ENCODE data around the gene EZH1.
A peak's percentile ranks its signal among the peaks of the same experiment; 100 is the strongest.

The EZH1 gene

DNA sequence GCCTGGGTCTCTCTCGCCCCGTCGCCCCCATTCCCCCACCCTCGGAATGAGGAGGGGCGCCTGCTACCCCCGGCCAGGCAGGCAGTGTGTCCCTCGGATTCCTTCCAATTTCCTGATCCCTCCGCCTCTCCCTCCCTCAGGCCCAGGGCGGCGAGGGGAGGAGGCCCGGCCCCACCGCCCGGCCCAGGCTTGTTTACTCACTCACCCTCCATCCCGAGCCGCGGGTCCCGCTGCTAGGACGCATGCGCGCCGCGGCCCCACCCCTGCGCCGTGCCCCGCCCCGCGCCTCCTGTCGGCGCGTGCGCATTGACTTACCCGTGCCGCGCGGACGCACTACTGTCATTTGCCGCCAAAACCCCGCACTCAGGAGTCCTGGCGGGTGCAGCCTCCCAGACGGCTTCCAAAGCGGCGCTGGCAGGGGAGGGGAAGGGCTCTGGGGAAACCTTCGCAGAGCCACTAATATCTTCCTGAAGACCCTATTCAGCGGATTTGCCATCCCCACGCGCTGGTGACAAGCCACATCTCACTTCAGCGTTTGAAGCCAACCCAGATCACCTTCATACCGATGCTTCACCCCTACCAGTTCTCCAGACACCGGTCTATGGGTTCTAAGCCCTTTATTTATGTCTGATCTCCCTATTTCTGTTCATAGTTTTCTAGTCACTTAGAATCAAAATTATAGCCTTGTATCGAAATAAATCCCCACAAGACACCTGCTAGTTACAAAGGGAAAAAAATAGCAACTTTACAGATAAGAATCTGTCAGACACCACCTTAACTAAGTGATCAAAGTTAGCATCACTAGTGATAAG is at the start of gene EZH1:
Gene EZH1, minus strand, starts transcription at position 235 of the 812 bp plus-strand sequence. CDS start 16,099 bp downstream, outside the sequence.
- peak; percentile 83 to 91 (median 89) for DNase-seq (ENCODE audit: low read depth in 3 of 3, low spot score in 1 of 3)

DNA sequence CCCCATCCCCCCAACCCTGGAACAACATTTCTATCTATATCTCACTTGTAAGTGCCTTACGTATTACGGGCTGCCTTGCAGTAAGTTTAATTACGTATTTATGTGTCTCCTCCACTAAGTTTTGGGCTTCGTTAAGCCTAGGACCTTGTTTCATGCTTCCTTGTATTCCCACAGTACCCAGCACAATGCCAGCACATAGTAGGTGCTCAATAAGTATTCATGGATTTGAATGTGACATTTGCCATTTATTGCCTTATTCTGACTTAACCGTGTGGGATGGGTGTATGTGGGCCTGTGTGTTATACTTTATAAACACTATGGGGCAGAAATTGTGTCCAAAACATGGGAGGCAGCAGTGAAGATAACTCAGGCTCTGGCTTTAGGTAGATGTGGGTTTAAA is 47.7 kb upstream of the EZH1 start:
- no peak for DNase-seq (ENCODE audit: low read depth in 3 of 3, low spot score in 1 of 3)

DNA sequence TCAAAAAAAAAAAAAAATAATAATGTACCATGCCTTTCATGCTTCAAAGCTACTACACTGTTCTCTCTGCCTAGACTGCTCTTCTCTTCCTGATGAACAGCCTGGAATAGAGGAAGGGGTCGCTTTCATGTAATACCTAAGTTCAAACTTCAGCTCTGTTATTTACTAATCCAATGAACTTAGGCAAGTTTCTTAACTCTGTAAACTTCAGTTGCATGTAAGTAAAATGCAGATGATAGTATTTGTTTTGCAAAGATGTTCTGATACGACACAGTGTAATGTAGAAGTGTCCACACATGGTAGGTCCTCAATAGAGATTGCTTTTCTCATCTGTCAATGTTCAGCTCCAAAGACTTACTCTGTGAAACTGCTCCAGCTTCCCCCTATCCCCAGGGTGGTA is 47.1 kb upstream of the EZH1 start:
- DNase-seq (ENCODE audit: low read depth in 3 of 3, low spot score in 1 of 3), result no peak

DNA sequence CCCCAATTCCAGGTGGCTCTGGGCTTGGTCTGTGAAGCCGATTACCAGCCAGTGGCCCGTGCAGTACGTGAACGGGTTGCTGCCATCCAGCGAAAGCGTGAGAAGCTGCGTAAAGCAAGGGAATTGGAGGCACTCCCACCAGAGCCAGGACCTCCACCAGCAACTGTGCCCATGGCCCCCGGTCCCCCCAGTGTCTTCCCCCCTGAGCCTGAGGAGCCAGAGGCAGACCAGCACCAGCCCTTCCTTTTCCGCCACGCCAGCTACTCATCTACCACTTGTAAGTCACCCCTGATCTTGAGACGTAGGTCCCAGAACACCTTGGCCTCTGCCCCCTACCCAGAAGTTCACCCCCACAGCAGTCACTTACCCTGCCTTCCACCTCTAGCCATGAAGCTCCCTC is 42.4 kb upstream of the EZH1 start:
- DNase-seq (ENCODE audit: low read depth in 3 of 3, low spot score in 1 of 3), result no peak

DNA sequence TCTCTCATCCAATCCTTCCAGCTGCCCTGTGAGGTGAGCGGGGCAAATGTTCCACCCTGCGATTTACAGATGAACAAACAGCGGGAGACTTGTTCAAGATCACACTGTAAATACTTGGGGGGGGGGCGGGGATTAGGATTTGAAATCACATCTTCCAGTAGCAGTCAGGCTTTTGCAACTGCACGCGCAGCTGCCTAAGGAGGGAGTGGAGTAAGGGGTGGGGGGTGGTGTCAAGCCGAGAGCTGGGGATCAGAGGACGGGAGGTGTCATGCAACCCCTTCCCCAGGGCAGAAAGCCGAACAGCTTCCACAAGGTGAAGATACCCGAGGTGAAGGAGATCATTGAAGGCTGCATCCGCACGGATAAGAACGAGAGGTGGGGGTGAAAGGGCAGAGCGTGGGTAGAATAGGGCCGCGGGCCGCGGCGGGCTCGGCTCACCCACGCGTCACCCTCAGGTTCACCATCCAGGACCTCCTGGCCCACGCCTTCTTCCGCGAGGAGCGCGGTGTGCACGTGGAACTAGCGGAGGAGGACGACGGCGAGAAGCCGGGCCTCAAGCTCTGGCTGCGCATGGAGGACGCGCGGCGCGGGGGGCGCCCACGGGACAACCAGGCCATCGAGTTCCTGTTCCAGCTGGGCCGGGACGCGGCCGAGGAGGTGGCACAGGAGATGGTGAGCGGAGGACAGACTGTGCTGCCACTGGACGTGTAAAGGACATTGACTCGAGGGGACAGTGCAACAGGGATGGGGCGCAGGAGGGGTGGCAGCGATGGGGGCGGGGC is 40.2 kb upstream of the EZH1 start:
- no peak for DNase-seq (ENCODE audit: low read depth in 3 of 3, low spot score in 1 of 3)

DNA sequence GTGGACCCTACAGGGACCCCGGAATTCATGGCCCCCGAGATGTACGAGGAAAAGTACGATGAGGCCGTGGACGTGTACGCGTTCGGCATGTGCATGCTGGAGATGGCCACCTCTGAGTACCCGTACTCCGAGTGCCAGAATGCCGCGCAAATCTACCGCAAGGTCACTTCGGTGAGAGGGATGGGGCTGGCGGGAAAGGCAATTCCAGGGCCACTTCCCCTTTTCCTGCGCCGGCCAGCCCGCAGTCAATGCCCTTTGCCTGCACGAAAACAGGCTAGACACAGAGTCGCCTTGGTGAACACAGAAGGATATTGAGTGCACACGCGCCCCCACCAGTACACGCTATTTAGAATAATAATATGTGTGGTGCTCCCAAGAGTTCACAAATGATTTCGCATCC is 39.6 kb upstream of the EZH1 start:
- no peak for DNase-seq (ENCODE audit: low read depth in 3 of 3, low spot score in 1 of 3)

DNA sequence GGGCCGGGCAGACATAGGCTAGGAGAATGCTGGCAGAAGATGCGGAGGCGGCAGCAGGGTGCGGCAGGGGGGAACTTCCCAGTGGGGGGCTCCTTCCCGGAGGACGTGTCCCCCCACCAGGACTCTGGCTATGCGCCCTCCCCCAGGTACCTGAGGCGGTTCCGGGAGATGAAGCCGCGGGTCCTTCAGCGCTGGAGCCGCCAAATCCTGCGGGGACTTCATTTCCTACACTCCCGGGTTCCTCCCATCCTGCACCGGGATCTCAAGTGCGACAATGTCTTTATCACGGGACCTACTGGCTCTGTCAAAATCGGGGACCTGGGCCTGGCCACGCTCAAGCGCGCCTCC is 38.9 kb upstream of the EZH1 start:
- DNase-seq (ENCODE audit: low read depth in 3 of 3, low spot score in 1 of 3), result no peak

DNA sequence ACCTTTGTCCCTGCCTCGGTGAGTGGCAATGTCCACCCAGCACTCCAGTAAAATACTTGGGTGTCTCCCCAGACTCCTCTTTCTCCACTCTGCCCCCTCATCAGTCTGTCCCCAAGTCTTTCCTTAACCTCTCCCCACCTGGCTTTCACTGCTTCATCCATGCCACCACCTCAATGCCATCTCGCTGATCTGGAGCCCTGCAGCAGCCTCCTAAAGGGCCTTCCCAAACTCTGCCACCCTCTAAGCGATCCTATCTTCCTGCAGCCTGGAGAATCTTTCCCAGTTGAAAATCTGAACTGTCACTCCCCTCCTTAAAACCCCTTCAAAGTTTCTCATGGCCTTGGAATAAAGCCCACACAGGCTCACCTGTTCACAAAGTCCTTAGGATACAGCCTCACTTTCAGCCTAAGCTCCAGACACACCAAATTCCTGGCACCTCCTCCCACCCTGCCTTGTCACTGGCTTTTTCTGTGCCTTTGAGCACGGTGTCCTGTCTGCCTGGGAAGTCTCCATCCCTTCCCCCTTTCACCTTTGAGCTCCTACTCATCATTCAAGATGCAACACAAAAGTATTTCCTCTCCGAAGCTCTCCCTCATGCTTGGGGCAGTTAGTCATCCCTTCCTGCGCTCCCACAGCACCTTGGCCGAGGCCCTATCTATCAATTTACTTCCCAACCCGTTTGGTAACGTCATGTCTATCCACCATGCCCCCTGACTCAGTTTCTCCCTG is 38.4 kb upstream of the EZH1 start:
- DNase-seq (ENCODE audit: low read depth in 3 of 3, low spot score in 1 of 3), result no peak

DNA sequence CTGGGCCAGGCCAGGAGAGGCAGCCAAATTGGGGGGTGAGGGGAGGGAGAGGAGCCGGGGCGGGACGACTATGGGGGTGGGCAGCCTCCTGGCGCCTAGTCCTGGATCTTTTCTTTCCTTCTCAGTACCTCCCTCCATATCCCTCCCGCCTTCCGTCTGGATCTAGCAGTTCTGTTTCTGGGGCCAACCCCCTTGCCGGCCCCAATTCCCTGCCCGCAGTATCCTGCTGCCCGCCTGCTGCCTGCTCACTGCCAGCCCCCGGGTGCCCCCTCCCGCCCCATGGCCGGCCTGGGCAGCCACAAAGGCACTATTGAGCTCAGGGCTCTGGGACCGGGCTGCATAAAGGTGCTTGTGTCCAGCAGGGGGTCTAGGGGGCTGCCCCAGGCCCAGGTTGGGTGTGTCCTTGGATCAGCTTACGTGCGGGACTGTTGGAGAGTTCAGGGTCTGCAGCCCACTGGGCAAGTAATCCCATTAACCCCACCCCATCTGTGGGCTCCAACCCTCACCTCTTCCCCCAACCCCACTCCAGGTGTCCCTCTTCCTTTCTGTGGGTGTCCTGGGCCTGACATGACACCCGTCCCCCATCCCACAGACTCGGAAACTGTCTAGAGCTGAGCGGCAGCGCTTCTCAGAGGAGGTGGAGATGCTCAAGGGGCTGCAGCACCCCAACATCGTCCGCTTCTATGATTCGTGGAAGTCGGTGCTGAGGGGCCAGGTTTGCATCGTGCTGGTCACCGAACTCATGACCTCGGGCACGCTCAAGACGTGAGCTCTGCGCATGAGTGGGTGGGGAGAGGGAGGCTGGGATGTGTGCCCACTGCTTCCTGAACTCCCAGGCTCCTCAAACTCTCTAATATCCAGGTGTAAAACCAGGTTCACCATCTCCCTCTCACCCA is 37.6 kb upstream of the EZH1 start:
- no peak for DNase-seq (ENCODE audit: low read depth in 3 of 3, low spot score in 1 of 3)

DNA sequence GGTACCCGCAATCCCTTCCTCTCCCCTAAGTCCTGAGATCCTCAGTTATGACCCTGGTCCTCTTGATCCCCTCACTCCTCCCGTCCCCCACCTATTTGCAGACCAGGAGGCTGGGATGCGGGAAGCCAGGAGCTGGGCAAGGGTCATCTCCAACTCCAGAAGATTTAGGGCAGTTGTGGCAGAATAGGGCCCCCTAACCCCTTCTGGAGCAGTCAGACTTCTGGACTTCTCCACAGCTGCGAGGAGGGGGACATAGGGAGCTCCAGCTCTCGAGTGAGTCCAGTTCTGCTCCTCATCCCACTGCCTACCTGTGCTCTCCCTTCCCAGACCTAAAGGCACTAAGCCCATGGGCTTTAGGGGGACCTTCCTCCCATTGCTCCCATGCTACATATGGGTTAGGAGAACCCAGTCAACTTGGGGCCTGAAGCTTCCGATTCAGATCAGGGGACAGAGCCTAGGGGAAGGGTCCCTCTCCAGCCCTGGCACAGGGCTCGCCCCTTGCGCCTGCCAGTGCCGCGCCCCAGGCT is 36.9 kb upstream of the EZH1 start:
- no peak for DNase-seq (ENCODE audit: low read depth in 3 of 3, low spot score in 1 of 3)

DNA sequence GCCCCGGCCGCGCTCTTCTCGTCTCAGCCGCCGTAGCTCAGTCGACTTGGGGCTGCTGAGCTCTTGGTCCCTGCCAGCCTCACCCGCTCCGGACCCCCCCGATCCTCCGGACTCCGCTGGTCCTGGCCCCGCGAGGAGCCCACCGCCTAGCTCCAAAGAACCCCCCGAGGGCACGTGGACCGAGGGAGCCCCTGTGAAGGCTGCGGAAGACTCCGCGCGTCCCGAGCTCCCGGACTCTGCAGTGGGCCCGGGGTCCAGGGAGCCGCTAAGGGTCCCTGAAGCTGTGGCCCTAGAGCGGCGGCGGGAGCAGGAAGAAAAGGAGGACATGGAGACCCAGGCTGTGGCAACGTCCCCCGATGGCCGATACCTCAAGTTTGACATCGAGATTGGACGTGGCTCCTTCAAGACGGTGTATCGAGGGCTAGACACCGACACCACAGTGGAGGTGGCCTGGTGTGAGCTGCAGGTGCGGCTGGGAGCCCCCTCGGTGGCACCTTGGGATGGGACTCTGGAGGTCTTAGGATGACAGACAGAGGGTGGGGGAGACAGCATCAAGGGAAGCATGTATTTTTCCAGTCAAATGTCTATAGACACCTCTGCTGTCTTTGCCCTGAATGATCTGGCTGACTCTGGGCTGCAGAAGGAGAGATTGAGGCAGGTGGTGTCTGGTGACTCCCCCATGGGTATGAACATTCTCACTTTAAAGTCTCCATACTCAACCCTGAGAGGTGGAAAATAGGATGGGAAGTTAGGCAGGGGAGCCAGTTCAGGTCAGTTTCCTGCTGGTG is 36.2 kb upstream of the EZH1 start:
- DNase-seq (ENCODE audit: low read depth in 3 of 3, low spot score in 1 of 3), result no peak

DNA sequence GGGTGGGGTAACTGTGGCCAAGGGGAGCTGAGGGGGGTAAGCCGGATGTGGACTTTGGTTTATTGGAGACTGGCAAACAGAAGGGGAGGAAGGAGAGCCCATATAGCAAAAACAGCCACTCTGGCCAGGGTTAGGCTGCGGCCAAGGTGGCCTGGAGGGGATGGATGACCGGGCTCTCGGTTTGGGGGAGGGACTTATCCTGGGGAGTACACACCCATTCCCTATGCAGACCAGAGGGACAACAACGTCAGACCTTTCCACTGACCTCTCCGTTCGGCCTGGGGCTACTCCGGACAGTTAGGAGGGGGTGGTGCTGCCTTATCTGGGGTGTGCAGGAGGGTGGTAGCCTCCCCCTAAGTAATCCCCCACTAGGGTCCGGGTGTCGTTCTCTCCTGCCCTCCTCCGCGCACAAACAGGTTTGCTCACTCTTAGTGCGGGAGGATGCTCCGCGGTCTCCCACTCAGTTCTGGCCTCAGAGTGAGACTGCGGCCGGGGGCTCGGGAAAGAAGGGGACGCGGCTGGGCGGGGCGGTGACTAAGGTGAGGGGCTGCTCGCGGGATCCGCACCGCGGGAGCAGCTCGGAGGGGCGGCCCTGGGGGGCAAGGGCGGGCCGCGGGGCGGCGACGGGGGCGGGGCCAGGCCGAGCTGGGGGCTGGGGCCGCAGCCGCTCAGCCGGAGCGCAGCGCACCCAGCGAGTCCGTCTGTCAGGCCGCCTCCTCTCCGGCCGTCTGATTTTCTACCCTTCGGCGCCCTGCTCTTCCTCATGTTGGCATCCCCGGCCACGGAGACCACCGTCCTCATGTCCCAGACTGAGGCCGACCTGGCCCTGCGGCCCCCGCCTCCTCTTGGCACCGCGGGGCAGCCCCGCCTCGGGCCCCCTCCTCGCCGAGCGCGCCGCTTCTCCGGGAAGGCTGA is 35.4 kb upstream of the EZH1 start, which contains the start of gene WNK4:
Gene WNK4, plus strand, starts transcription at position 675 of the 915 bp plus-strand sequence. Its CDS starts 89 bp downstream, at position 764.
- no peak for DNase-seq (ENCODE audit: low read depth in 3 of 3, low spot score in 1 of 3)

DNA sequence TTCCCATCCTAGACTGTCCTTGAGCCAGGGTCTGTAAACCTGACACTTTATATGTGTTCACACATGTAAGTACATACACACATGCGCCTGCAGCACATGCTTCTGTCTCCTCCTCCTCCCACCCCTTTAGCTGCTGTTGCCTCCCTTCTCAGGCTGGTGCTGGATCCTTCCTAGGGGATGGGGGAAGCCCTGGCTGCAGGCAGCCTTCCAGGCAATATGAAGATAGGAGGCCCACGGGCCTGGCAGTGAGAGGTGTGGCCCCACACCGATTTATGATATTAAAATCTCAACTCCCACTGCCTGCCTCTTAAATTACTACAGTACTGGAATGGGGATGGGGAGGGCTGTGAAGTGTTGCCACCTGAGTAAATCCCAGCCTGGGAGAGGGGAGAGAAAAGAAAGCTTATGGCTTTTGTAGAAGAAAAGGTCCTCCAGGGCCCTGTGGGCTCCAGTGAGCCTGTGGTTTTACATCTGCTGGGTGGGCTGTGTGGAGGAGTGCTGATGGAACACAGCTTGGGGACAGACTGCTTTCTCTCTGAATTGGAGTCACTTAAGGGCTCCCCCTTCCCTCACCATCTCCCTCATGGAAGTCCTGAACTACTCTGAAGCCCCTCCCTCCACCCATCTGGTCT is 34.6 kb upstream of the EZH1 start:
- no peak for DNase-seq (ENCODE audit: low read depth in 3 of 3, low spot score in 1 of 3)

DNA sequence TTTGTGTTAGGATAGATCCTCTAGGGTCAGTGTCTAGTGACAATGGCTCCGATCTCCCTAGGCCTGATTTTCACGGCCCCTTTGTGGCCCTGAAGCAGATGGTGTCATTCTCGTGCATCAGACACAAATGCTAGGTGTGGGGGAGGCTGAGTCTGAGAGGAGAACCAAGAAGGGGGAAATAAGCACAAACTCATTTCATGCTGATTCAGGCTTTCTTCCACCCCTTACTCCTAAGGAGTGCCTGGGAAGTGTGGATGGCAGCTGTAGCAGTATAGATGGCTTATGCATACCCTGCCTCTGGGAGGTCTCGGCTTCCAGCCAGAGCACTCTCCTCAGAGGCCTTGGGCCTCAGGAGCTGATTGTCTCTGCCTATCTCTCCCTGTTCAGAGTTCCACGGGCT is 33.7 kb upstream of the EZH1 start:
- no peak for DNase-seq (ENCODE audit: low read depth in 3 of 3, low spot score in 1 of 3)

DNA sequence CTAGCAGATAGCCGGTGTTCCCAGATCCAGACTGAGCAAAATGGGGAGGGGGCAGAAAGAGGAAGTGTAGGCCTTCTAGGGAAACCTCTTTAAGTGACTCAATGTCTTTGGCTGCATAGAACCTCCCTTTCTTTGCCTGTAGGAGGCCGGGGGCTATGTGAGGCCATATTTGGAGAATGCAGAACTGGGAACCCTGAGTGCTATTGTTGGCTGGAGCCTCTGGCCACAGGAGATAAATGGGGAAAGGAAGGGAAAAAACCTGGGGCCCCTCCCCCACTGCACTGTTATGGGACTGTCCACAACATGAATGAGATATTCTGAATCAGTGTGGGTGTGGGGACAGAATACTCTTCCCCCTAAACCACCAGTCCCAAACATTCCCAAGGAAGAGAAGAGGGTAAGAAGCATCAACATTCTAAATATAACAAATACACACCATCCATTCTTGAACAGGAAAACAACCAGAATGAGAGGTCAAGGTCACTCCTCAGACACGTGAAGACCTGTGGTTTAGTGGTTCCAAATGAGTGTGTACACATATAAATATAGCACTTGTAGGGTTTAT is 30.8 kb upstream of the EZH1 start:
- DNase-seq (ENCODE audit: low read depth in 3 of 3, low spot score in 1 of 3), result no peak

DNA sequence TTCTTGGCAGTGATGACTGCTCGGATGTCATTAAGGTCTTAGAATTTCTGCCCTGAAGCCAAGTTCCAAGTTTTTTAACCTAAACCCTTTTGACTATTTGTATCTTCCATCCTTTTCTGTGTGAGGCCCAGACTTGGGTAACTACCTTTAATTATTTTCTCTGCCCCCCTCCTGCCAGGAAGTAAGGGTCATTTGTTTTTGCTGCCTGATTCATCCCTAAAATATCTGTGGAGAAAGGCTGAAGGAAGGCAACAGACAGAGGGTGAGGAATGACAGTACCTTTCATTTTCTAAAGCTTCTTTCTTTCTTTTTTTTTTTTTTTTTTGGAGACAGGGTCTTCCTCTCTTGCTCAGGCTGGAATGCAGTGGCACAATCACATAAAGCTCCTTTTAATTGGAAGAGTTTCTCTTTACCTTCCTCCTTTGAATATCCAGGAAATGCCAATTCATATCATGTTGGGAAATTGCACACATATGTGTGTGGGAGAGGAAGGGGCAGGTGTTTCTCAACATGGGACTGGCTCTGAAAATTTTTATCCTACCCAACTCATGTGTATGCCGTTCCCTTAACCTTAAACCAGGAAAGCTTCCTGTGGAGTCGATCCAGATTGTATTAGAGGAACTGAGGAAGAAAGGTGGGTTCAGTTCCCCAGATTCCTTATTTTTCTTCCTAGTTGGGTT is 29.4 kb upstream of the EZH1 start:
- no peak for DNase-seq (ENCODE audit: low read depth in 3 of 3, low spot score in 1 of 3)

DNA sequence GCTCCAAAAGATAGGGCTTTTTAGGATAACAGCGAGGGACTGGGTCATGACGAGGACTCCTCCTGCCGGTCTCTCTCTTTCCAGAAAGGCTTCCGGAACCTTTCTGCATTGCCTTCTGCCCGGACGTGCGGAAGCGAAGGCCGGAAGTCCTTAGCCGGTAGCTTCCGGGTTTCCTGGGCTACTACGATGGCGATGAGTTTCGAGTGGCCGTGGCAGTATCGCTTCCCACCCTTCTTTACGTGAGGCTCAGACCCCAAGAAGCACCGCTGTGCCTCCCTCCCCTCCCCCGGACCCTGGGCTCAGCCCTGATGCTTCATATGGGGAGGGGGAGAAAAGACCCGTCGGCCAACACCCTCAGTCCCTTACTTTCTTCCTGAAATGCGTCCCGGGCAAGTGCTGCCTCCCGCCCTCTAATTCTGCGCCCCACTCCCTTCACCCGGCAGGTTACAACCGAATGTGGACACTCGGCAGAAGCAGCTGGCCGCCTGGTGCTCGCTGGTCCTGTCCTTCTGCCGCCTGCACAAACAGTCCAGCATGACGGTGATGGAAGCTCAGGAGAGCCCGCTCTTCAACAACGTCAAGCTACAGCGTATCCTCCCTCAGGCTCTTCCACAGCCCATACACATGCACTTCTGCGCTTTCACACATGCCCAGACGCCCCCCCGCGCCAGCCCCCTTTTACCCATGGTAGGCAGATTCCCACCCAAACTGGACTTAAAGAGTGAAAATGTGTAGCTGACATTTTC is 28.6 kb upstream of the EZH1 start, which contains the start of gene VPS25:
Gene VPS25, plus strand, starts transcription at position 160 of the 746 bp plus-strand sequence. Its CDS starts 27 bp downstream, at position 187.
- DNase-seq (ENCODE audit: low read depth in 3 of 3, low spot score in 1 of 3), result peak; percentile 46 to 55 (median 46)
